GM12878 (cell line): ENCODE data around the gene SMG6. TPM values are rescaled to one million over a fixed set of nuclear protein-coding genes. Genes with fewer than 3 reads are reported as not detected.

Source experiments
- BHLHE40 ChIP-seq, 2 experiments: fragments of 450-650 bp in 1 of 2; IDR thresholded peaks; 2 replicates each; pipeline ENCODE4 v1.6.1; 2011 to 2017; ENCODE audit warnings: low read depth in 2 of 2, borderline replicate concordance in 1 of 2, improper control_type of control experiment in 1 of 2, low read length in 1 of 2, mild to moderate bottlenecking in 1 of 2
- DPF2 ChIP-seq: fragments of 450-650 bp; IDR thresholded peaks from 2 replicates; pipeline ENCODE4 v1.6.1; 2017; ENCODE audit warnings: mild to moderate bottlenecking
- EZH2 ChIP-seq: IDR thresholded peaks from 2 replicates; pipeline ENCODE4 v1.6.1; 2012; ENCODE audit warnings: low read depth, mild to moderate bottlenecking, control low read depth, inconsistent platforms, low read length, borderline replicate concordance; ENCODE audit not compliant: control insufficient read depth
- FOS ChIP-seq: IDR thresholded peaks from 3 replicates; pipeline ENCODE4 v1.6.1; 2011; ENCODE audit warnings: borderline replicate concordance; ENCODE audit not compliant: insufficient read length; ENCODE audit errors: extremely low read depth
- IRF4 ChIP-seq: IDR thresholded peaks from 2 replicates; pipeline ENCODE4 v1.6.1; 2011; ENCODE audit warnings: low read depth, low read length
- KDM1A ChIP-seq: fragments of 200-600 bp; sonication (generic); IDR thresholded peaks from 2 replicates; pipeline ENCODE4 v1.6.1; 2016; ENCODE audit warnings: borderline replicate concordance
- KLF5 ChIP-seq: fragments of 450-650 bp; IDR thresholded peaks from 2 replicates; pipeline ENCODE4 v1.6.1; 2014; ENCODE audit warnings: mild to moderate bottlenecking; ENCODE audit not compliant: partially characterized antibody
- MTA2 ChIP-seq: fragments of 450-650 bp; IDR thresholded peaks from 2 replicates; pipeline ENCODE4 v1.6.1; 2016; ENCODE audit warnings: low read depth, mild to moderate bottlenecking, moderate library complexity
- MYC ChIP-seq: IDR thresholded peaks from 2 replicates; pipeline ENCODE4 v1.6.1; 2011; ENCODE audit warnings: mild to moderate bottlenecking, low read length, moderate library complexity, inconsistent platforms; ENCODE audit not compliant: insufficient read depth, insufficient replicate concordance, insufficient read length, severe bottlenecking
- RB1 ChIP-seq: fragments of 450-650 bp; formaldehyde crosslinking; IDR thresholded peaks from 2 replicates; pipeline ENCODE4 v1.6.1; 2017; ENCODE audit warnings: mild to moderate bottlenecking, borderline replicate concordance
- SIN3A ChIP-seq: IDR thresholded peaks from 2 replicates; pipeline ENCODE4 v1.6.1; 2012; ENCODE audit warnings: low read depth, low read length, improper control_type of control experiment
- SMAD1 ChIP-seq: fragments of 450-650 bp; IDR thresholded peaks from 2 replicates; pipeline ENCODE4 v1.6.1; 2018; ENCODE audit warnings: mild to moderate bottlenecking, low read depth; ENCODE audit not compliant: partially characterized antibody
- STAT1 ChIP-seq: fragments of 450-650 bp; conservative IDR thresholded peaks from 2 replicates; pipeline ENCODE4 v1.6.1; 2014; ENCODE audit warnings: antibody characterized with exemption, mild to moderate bottlenecking
- ZBED1 ChIP-seq: IDR thresholded peaks from 2 replicates; pipeline ENCODE4 v1.6.1; 2016; ENCODE audit warnings: borderline replicate concordance
- polyA plus RNA-seq, 11 experiments: library from polyadenylated mRNA; depleted of rRNA in 4 of 11; unstranded in 6 of 11; stranded (reverse) in 5 of 11; fragments of >200 nt; fragmentation: Nextera tagmentation in 4 of 11; fragmentation: Illumina TruSeq in 1 of 11; extraction: Ambion mirVana in 4 of 11; extraction: Trizol in 1 of 11; gene quantifications; 1 replicate in 1 of 11; 2 replicates in 10 of 11; pipeline versions ENCODE4 v1.2.1 to v1.2.3, GENCODE V29; 2011 to 2016; ENCODE audit warnings: inconsistent platforms in 2 of 11, missing spikeins in 2 of 11, low read depth in 1 of 11
- total RNA-seq, 4 experiments: library from RNA; depleted of rRNA in 3 of 4; stranded (reverse); fragments of >200 nt in 3 of 4; fragmentation: Illumina TruSeq in 1 of 4; extraction: Trizol in 1 of 4; gene quantifications; 2 replicates each; pipeline versions ENCODE4 v1.2.1 to v1.2.3, GENCODE V29; 2013 to 2021
- TF ChIP-seq, protein P1 (sequence below): fragments of 450-650 bp; IDR thresholded peaks from 2 replicates; pipeline ENCODE4 v1.6.1; 2017; ENCODE audit warnings: mild to moderate bottlenecking, moderate library complexity
- TF ChIP-seq, protein P2 (sequence below): IDR thresholded peaks from 2 replicates; pipeline ENCODE4 v1.6.1; 2011; ENCODE audit warnings: low read depth, mild to moderate bottlenecking, low read length, moderate library complexity, borderline replicate concordance; ENCODE audit errors: extremely low read depth
- TF ChIP-seq, protein P3 (sequence below): fragments of 450-650 bp; conservative IDR thresholded peaks from 2 replicates; pipeline ENCODE4 v1.6.1; 2017; ENCODE audit warnings: mild to moderate bottlenecking, moderate library complexity
- TF ChIP-seq, protein P4 (sequence below): fragments of 450-650 bp; IDR thresholded peaks from 2 replicates; pipeline ENCODE4 v1.6.1; 2016; ENCODE audit warnings: mild to moderate bottlenecking, moderate library complexity, borderline replicate concordance

The SMG6 gene
- total and polyA plus RNA-seq, 10 of the 15 experiments (the other 5 are each of a cell fraction or from before 2014, with no cell fraction given): 0.58 to 28.7 (median 15.7) TPM

DNA sequence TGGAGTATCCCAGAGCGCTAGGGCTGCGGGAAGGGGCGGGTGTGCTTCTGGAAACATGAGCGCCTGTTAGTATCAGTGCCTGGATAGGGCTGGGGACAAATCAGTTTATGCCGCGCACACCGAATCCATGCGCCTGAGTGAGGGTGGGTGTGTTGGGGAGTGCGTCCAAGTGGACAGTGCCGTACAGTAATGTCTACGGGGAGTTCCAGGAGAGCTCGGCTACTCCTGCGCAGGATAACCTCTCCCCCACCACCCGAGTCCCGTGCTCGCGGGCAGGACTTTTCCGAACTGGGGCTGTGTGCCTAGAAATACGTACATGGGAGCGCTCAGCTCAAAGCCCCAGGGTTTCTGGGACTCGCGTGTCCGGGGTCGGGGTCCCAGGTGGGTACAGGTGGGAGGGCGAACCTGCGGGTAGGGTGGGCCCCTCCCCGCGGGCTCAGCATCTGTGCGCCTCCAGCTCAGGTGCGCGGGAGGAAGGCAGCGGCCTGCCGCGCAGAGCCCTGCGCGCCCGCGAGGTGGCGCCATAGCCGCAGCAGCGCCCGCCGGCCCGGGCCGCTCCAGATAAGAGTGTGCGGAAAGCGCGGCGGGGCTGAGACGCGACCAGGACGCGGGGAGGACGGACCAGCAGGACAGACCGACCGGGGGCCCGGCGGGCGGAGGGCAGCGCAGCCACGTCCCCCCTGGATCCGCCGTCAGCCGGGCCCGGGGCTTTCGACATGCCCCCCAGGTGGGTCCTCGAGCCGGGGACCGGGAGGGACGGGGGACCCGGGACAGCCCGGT lies 248.9 kb downstream of the SMG6 start, which contains the start of gene HIC1 (continued):
- TF ChIP-seq, protein P1, sequence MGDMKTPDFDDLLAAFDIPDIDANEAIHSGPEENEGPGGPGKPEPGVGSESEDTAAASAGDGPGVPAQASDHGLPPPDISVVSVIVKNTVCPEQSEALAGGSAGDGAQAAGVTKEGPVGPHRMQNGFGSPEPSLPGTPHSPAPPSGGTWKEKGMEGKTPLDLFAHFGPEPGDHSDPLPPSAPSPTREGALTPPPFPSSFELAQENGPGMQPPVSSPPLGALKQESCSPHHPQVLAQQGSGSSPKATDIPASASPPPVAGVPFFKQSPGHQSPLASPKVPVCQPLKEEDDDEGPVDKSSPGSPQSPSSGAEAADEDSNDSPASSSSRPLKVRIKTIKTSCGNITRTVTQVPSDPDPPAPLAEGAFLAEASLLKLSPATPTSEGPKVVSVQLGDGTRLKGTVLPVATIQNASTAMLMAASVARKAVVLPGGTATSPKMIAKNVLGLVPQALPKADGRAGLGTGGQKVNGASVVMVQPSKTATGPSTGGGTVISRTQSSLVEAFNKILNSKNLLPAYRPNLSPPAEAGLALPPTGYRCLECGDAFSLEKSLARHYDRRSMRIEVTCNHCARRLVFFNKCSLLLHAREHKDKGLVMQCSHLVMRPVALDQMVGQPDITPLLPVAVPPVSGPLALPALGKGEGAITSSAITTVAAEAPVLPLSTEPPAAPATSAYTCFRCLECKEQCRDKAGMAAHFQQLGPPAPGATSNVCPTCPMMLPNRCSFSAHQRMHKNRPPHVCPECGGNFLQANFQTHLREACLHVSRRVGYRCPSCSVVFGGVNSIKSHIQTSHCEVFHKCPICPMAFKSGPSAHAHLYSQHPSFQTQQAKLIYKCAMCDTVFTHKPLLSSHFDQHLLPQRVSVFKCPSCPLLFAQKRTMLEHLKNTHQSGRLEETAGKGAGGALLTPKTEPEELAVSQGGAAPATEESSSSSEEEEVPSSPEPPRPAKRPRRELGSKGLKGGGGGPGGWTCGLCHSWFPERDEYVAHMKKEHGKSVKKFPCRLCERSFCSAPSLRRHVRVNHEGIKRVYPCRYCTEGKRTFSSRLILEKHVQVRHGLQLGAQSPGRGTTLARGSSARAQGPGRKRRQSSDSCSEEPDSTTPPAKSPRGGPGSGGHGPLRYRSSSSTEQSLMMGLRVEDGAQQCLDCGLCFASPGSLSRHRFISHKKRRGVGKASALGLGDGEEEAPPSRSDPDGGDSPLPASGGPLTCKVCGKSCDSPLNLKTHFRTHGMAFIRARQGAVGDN: peak; percentile 32; the same call in 1 of the 2 replicates
- TF ChIP-seq EZH2 (no peak), STAT1 (no peak), RB1 (peak; percentile 40; the same call in 1 of the 2 replicates), ZBED1 (no peak), SIN3A (0 out of 2 replicates have a peak, but pooled peaks have one; percentile 42), FOS (no peak), SMAD1 (no peak), MTA2 (0 out of 2 replicates have a peak, but pooled peaks have one; percentile 27), KLF5 (no peak), DPF2 (peak; percentile 56; the same call in 1 of the 2 replicates), KDM1A (no peak), BHLHE40 (IDR thresholded peaks at IDR 0.05; ENCODE audit: borderline replicate concordance in 1 of 2, low read depth in 2 of 2, low read length in 1 of 2) (peak; percentile 10 to 88; a peak in 2 of 4 replicates), IRF4 (no peak), MYC (no peak)
- TF ChIP-seq, protein P2, sequence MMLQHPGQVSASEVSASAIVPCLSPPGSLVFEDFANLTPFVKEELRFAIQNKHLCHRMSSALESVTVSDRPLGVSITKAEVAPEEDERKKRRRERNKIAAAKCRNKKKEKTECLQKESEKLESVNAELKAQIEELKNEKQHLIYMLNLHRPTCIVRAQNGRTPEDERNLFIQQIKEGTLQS: no peak
- TF ChIP-seq, protein P3, sequence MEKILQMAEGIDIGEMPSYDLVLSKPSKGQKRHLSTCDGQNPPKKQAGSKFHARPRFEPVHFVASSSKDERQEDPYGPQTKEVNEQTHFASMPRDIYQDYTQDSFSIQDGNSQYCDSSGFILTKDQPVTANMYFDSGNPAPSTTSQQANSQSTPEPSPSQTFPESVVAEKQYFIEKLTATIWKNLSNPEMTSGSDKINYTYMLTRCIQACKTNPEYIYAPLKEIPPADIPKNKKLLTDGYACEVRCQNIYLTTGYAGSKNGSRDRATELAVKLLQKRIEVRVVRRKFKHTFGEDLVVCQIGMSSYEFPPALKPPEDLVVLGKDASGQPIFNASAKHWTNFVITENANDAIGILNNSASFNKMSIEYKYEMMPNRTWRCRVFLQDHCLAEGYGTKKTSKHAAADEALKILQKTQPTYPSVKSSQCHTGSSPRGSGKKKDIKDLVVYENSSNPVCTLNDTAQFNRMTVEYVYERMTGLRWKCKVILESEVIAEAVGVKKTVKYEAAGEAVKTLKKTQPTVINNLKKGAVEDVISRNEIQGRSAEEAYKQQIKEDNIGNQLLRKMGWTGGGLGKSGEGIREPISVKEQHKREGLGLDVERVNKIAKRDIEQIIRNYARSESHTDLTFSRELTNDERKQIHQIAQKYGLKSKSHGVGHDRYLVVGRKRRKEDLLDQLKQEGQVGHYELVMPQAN: peak; percentile 55; the same call in 1 of the 2 replicates
- TF ChIP-seq, protein P4, sequence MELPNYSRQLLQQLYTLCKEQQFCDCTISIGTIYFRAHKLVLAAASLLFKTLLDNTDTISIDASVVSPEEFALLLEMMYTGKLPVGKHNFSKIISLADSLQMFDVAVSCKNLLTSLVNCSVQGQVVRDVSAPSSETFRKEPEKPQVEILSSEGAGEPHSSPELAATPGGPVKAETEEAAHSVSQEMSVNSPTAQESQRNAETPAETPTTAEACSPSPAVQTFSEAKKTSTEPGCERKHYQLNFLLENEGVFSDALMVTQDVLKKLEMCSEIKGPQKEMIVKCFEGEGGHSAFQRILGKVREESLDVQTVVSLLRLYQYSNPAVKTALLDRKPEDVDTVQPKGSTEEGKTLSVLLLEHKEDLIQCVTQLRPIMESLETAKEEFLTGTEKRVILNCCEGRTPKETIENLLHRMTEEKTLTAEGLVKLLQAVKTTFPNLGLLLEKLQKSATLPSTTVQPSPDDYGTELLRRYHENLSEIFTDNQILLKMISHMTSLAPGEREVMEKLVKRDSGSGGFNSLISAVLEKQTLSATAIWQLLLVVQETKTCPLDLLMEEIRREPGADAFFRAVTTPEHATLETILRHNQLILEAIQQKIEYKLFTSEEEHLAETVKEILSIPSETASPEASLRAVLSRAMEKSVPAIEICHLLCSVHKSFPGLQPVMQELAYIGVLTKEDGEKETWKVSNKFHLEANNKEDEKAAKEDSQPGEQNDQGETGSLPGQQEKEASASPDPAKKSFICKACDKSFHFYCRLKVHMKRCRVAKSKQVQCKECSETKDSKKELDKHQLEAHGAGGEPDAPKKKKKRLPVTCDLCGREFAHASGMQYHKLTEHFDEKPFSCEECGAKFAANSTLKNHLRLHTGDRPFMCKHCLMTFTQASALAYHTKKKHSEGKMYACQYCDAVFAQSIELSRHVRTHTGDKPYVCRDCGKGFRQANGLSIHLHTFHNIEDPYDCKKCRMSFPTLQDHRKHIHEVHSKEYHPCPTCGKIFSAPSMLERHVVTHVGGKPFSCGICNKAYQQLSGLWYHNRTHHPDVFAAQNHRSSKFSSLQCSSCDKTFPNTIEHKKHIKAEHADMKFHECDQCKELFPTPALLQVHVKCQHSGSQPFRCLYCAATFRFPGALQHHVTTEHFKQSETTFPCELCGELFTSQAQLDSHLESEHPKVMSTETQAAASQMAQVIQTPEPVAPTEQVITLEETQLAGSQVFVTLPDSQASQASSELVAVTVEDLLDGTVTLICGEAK: no peak
